DND-41 (cell line): ENCODE measurements around the gene BICC1.

Experiments used
- ATAC-seq: fragments of 200-7000 bp; cut with Tn5 transposase; 3 replicates; pipeline ENCODE4 v1.9.1; 2021; ENCODE audit warnings: low read depth; ENCODE audit not compliant: insufficient read depth
- DNase-seq: peaks from one replicate; pipeline ENCODE4 v3.0.0-alpha.2; 2020
- H2AFZ ChIP-seq: 2 replicates; pipeline ENCODE4 v1.6.0; 2012; ENCODE audit warnings: low read depth, low read length
- H3K27ac ChIP-seq: 2 replicates; pipeline ENCODE4 v1.5.1; 2012; ENCODE audit warnings: low read length, inconsistent platforms
- H3K27me3 ChIP-seq: fragments of 200-600 bp; sonication (generic); 2 replicates; pipeline ENCODE4 v1.6.0; 2012; ENCODE audit warnings: low read length, mild to moderate bottlenecking, inconsistent platforms; ENCODE audit not compliant: insufficient read depth, poor library complexity
- H3K36me3 ChIP-seq: 2 replicates; pipeline ENCODE4 v1.5.1; 2012; ENCODE audit warnings: low read length, inconsistent platforms; ENCODE audit not compliant: insufficient read depth
- H3K4me1 ChIP-seq: 2 replicates; pipeline ENCODE4 v1.5.1; 2012; ENCODE audit warnings: mild to moderate bottlenecking, low read length; ENCODE audit not compliant: insufficient read depth
- H3K4me2 ChIP-seq: 2 replicates; pipeline ENCODE4 v1.6.0; 2012; ENCODE audit warnings: mild to moderate bottlenecking, moderate library complexity, low read length, inconsistent platforms; ENCODE audit not compliant: insufficient read depth
- H3K4me3 ChIP-seq, 2 experiments: fragments of 200-600 bp in 1 of 2; shearing (Covaris generic) in 1 of 2; 2 replicates each; pipeline ENCODE4 v1.5.1; 2012 to 2016; ENCODE audit warnings: inconsistent platforms in 2 of 2, low read length in 2 of 2, mild to moderate bottlenecking in 2 of 2, low read depth in 1 of 2, moderate library complexity in 1 of 2
- H3K79me2 ChIP-seq: 2 replicates; pipeline ENCODE4 v1.6.0; 2012; ENCODE audit warnings: low read length, inconsistent platforms; ENCODE audit not compliant: insufficient read depth
- H3K9ac ChIP-seq: 2 replicates; pipeline ENCODE4 v1.6.0; 2012; ENCODE audit warnings: low read depth, mild to moderate bottlenecking, inconsistent platforms, low read length, moderate library complexity
- H3K9me3 ChIP-seq: 2 replicates; pipeline ENCODE4 v1.5.1; 2012; ENCODE audit warnings: low read length, moderate library complexity, mild to moderate bottlenecking, inconsistent platforms; ENCODE audit not compliant: insufficient read depth, severe bottlenecking
- H4K20me1 ChIP-seq: 2 replicates; pipeline ENCODE4 v1.6.0; 2012; ENCODE audit warnings: low read length; ENCODE audit not compliant: insufficient read depth
- CTCF ChIP-seq: IDR thresholded peaks from 2 replicates; pipeline ENCODE4 v1.5.1; 2012; ENCODE audit warnings: borderline replicate concordance, low read length, moderate library complexity, mild to moderate bottlenecking; ENCODE audit not compliant: poor library complexity, severe bottlenecking; ENCODE audit errors: extremely low read depth
- EZH2 ChIP-seq: IDR thresholded peaks from 3 replicates; pipeline ENCODE4 v1.6.1; 2012; ENCODE audit warnings: borderline replicate concordance, low read depth, mild to moderate bottlenecking, moderate library complexity, low read length, inconsistent platforms; ENCODE audit not compliant: severe bottlenecking

The BICC1 gene

DNA sequence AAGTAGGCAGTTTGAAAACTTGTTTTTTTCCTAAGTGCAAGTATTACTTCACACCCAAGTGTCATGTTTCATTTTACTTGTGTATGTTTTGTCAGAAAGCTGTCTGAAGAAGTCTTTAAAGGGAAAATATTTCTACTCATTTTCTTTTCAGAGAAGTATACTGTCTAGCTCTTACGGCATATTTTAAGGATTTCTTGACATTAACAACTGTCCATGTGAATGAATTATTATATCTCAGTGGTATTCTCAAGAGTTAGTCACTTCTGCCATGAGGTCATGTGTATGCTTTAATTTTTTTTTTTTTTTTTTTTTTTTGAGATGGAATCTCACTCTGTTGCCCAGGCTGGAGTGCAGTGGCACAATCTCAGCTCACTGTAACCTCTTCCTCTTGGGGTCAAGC, 229.5 kb downstream of the BICC1 start:
- Histone ChIP-seq H3K36me3 (no peaks in the 10 kb centered on the region), H2AFZ (no peak overlapping the region), H3K9me3 (no peaks in the 10 kb centered on the region), H3K4me2 (no peak overlapping the region), H3K27me3 (no peaks in the 10 kb centered on the region), H4K20me1 (no peaks in the 10 kb centered on the region), H3K79me2 (no peaks in the 10 kb centered on the region), H3K27ac (no peak overlapping the region), H3K9ac (no peak overlapping the region), H3K4me1 (no peaks in the 10 kb centered on the region), H3K4me3 (no peak overlapping the region)
- no peak for DNase-seq
- no peak for TF ChIP-seq EZH2
- TF ChIP-seq CTCF = no peak
- ATAC-seq = no peak

- Histone ChIP-seq H3K4me1 (no peaks in the 10 kb centered on the region), H3K4me2 (no peak overlapping the region), H2AFZ (no peak overlapping the region), H3K9me3 (no peaks in the 10 kb centered on the region), H3K79me2 (no peaks in the 10 kb centered on the region), H3K9ac (no peak overlapping the region), H3K27me3 (no peaks in the 10 kb centered on the region), H3K4me3 (no peak overlapping the region), H3K36me3 (no peaks in the 10 kb centered on the region), H3K27ac (no peak overlapping the region), H4K20me1 (no peaks in the 10 kb centered on the region)
- TF ChIP-seq EZH2 = no peak
- no peak for TF ChIP-seq CTCF
- DNase-seq = no peak
- no peak for ATAC-seq
Observed at GRCh38 chr10:58743466-58744115, 230.9 kb downstream of the BICC1 start.

DNA sequence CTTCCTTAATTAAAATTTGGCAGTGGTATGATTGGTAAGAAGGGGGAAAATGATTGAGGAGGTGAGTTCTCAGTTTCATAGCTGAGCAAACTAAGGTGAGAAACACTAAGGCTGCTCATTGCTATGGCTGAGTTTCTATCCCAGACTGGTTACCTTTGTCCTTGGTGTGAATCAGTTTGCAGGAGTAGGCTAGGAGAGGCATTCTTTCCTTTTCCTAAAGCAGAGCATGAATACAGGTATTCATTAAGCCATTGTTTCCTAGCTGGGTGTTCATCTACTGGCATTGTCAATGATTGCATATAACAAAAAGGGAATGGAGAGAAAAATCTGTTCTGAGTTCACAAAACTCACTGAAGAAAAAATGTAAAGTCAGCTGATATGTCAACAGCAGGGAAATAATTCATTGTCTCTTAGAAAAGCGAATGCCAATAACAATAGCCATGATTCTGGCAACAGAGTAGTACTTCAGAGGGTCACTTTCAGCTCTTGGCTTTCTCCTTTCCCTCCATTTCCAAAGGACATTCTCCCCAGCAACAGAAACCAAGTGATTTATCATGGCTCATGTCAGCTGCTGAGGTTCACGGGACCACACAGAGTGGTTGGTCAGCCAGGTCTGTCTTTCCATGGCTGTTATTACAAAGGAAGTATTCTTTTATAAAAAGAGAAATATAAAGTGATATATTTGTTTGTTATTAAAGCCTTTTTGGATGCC, 234.0 kb downstream of the BICC1 start:
- H2AFZ ChIP-seq = no peak overlapping the region
- no peak overlapping the region for H3K4me3 ChIP-seq
- H3K36me3 ChIP-seq = no peaks in the 10 kb centered on the region
- H3K9ac ChIP-seq = no peak overlapping the region
- no peak overlapping the region for H3K27ac ChIP-seq
- ATAC-seq (no peak), DNase-seq (no peak)
- H3K79me2 ChIP-seq = no peaks in the 10 kb centered on the region
- no peaks in the 10 kb centered on the region for H3K4me1 ChIP-seq
- H3K4me2 ChIP-seq = no peak overlapping the region
- TF ChIP-seq CTCF (no peak), EZH2 (no peak)
- no peaks in the 10 kb centered on the region for H3K9me3 ChIP-seq
- H3K27me3 ChIP-seq = no peaks in the 10 kb centered on the region
- no peaks in the 10 kb centered on the region for H4K20me1 ChIP-seq
